PC-9 (cell line): ENCODE results near the gene ATP5PO. TPM values are rescaled to one million over a fixed set of nuclear protein-coding genes. Genes with fewer than 3 reads are reported as not detected.
A peak's percentile ranks its signal among the peaks of the same experiment; 100 is the strongest.

Source experiments
- BruUV-seq: library from RNA; stranded (reverse); fragments of 400-500 nt; replicated peaks from 2 replicates; lab custom pipeline; 2021; lab: Mats Ljungman, UMichigan
- CTCF ChIA-PET: fragments of 300-600 bp; sonication (Branson Sonifier 250); formaldehyde crosslinking; loops from one replicate; lab custom pipeline; 2022; ENCODE audit warnings: antibody characterized with exemption; lab: Charles Lee
- POLR2A ChIA-PET: fragments of 300-600 bp; sonication (Branson Sonifier 250); formaldehyde crosslinking; loops from one replicate; lab custom pipeline; 2022; ENCODE audit warnings: antibody characterized with exemption; ENCODE audit not compliant: unreplicated experiment; lab: Charles Lee
- DNase-seq, 2 experiments: peaks; one replicate each; pipeline versions ENCODE4 v3.0.0 to v3.0.0-alpha.2; 2015 to 2022; ENCODE audit warnings: mixed read lengths in 1 of 2
- H2AFZ ChIP-seq: fragments of 200-600 bp; sonication (generic); 2 replicates; pipeline ENCODE4 v1.8.1; 2017; ENCODE audit warnings: antibody characterized with exemption
- H3F3A ChIP-seq: fragments of 200-600 bp; sonication (generic); 2 replicates; pipeline ENCODE4 v1.8.1; 2017; ENCODE audit warnings: antibody characterized with exemption, mild to moderate bottlenecking, low read depth; ENCODE audit not compliant: insufficient read depth
- H3K27ac ChIP-seq: fragments of 200-600 bp; sonication (generic); 2 replicates; pipeline ENCODE4 v1.6.1; 2016; ENCODE audit warnings: mixed run types
- H3K27me3 ChIP-seq: fragments of 200-600 bp; sonication (generic); 2 replicates; pipeline ENCODE4 v1.6.1; 2016; ENCODE audit warnings: low read depth, mixed run types; ENCODE audit not compliant: insufficient read depth
- H3K36me3 ChIP-seq: fragments of 200-600 bp; sonication (generic); 2 replicates; pipeline ENCODE4 v1.6.1; 2016; ENCODE audit warnings: low read depth, mixed run types
- H3K4me1 ChIP-seq: fragments of 200-600 bp; sonication (generic); replicated peaks from 2 replicates; pipeline ENCODE4 v1.6.1; 2016; ENCODE audit warnings: mixed run types; ENCODE audit not compliant: insufficient read depth
- H3K4me2 ChIP-seq: fragments of 200-600 bp; sonication (generic); 2 replicates; pipeline ENCODE4 v1.6.1; 2017; ENCODE audit warnings: mixed run types
- H3K4me3 ChIP-seq: fragments of 200-600 bp; sonication (generic); 2 replicates; pipeline ENCODE4 v1.6.1; 2016; ENCODE audit warnings: mixed run types
- H3K79me2 ChIP-seq: fragments of 200-600 bp; sonication (generic); 2 replicates; pipeline ENCODE4 v1.6.1; 2017; ENCODE audit warnings: low read depth, mixed run types
- H3K9me2 ChIP-seq: fragments of 200-600 bp; sonication (generic); 2 replicates; pipeline ENCODE4 v1.8.1; 2017; ENCODE audit warnings: mild to moderate bottlenecking; ENCODE audit not compliant: insufficient read depth
- H3K9me3 ChIP-seq: fragments of 200-600 bp; sonication (generic); 2 replicates; pipeline ENCODE4 v1.8.1; 2016; ENCODE audit warnings: low read depth; ENCODE audit not compliant: insufficient read depth
- H4K20me1 ChIP-seq: fragments of 200-600 bp; sonication (generic); 2 replicates; pipeline ENCODE4 v1.8.1; 2017; ENCODE audit not compliant: insufficient read depth
- CTCF ChIP-seq: fragments of 200-600 bp; sonication (generic); conservative IDR thresholded peaks from 2 replicates; pipeline ENCODE4 v1.6.1; 2017; ENCODE audit warnings: mixed run types, antibody characterized with exemption, mild to moderate bottlenecking, moderate library complexity
- EZH2 ChIP-seq: fragments of 200-600 bp; sonication (generic); IDR thresholded peaks from 2 replicates; pipeline ENCODE4 v1.8.0; 2017; ENCODE audit warnings: antibody characterized with exemption, low read depth
- intact Hi-C: fragments of 100-400 bp; cut with micrococcal nuclease; formaldehyde crosslinking; loops from one replicate; pipeline ENCODE4 v1.10.0; 2022; ENCODE audit not compliant: unreplicated experiment
- total RNA-seq: library from RNA; stranded (reverse); gene quantifications from 2 replicates; pipeline ENCODE4 v1.2.3, GENCODE V29; 2021

ATP5PO gene
- total RNA-seq, 1 experiment from 2014 or later: 134 TPM

- no TSS peak for BruUV-seq
- Histone ChIP-seq H3K9me2 (no peaks in the 10 kb centered on the region), H3K79me2 (no peaks in the 10 kb centered on the region), H3K4me3 (peak overlapping the region; percentile 40; the same call in 1 of the 2 replicates), H3K4me2 (peak overlapping the region; percentile 70), H4K20me1 (no peaks in the 10 kb centered on the region), H3K4me1 (peaks cover 17% of the 10 kb centered on the region), H2AFZ (no peak overlapping the region), H3K27ac (peak overlapping the region; percentile 69), H3F3A (peaks cover 15% of the 10 kb centered on the region; the same call in 1 of the 2 replicates), H3K27me3 (no peaks in the 10 kb centered on the region), H3K9me3 (no peaks in the 10 kb centered on the region), H3K36me3 (no peaks in the 10 kb centered on the region)
- intact Hi-C loops: loop anchor here (5.0 kb wide), 1 partner anchor 124 kb away; the partner anchor contains the start of genes MRPS6 and SLC5A3
- TF ChIP-seq CTCF: no peak
- no peak for TF ChIP-seq EZH2
- no peak for DNase-seq
- ChIA-PET CTCF (interaction anchor here (0.6 to 0.8 kb wide), 3 partner anchors 13 to 126 kb away, joined by 3 to 8 read pairs (median 6); no protein-coding TSS in a partner anchor), POLR2A (interaction anchor here (0.6 to 0.9 kb wide), 6 partner anchors 11 to 258 kb away, joined by 3 to 8 read pairs (median 4); no protein-coding TSS in a partner anchor)
These were observed 32.7 kb upstream of the ATP5PO start for GRCh38 chr21:33948096-33948950.

- ChIA-PET POLR2A (interaction anchor here (0.6 to 0.9 kb wide), 6 partner anchors 10 to 258 kb away, joined by 3 to 8 read pairs (median 4); no protein-coding TSS in a partner anchor), CTCF (interaction anchor here (0.6 to 0.8 kb wide), 4 partner anchors 13 to 387 kb away, joined by 3 to 8 read pairs (median 4); no protein-coding TSS in a partner anchor)
- TF ChIP-seq EZH2 (no peak), CTCF (no peak)
- no peaks in the 10 kb centered on the region for H3K27me3 ChIP-seq
- peaks cover 17% of the 10 kb centered on the region for H3K4me1 ChIP-seq
- BruUV-seq: no TSS peak
- peak overlapping the region; percentile 70 for H3K4me2 ChIP-seq
- no peaks in the 10 kb centered on the region for H3K9me3 ChIP-seq
- H3K36me3 ChIP-seq: no peaks in the 10 kb centered on the region
- H3K4me3 ChIP-seq: peak overlapping the region; percentile 40; the same call in 1 of the 2 replicates
- H3F3A ChIP-seq: peaks cover 15% of the 10 kb centered on the region; the same call in 1 of the 2 replicates
- no peaks in the 10 kb centered on the region for H3K9me2 ChIP-seq
- no peaks in the 10 kb centered on the region for H4K20me1 ChIP-seq
- H3K79me2 ChIP-seq: no peaks in the 10 kb centered on the region
- intact Hi-C loops: loop anchor here (5.0 kb wide), 1 partner anchor 125 kb away; the partner anchor contains the start of genes MRPS6 and SLC5A3
- H2AFZ ChIP-seq: no peak overlapping the region; the same call in 1 of the 2 replicates
- peak overlapping the region; percentile 69 for H3K27ac ChIP-seq
- peak; percentile 83 to 97 for DNase-seq
These were observed 32.0 kb upstream of the ATP5PO start for GRCh38 chr21:33947451-33948095.

GRCh38 chr21:33945652-33946270 lies 30.2 kb upstream of the ATP5PO start:
- Histone ChIP-seq H3K9me3 (no peaks in the 10 kb centered on the region), H3K4me2 (no peak overlapping the region), H3F3A (peaks cover 15% of the 10 kb centered on the region; the same call in 1 of the 2 replicates), H3K27me3 (no peaks in the 10 kb centered on the region), H3K4me3 (no peak overlapping the region), H3K36me3 (no peaks in the 10 kb centered on the region), H3K4me1 (peaks cover 17% of the 10 kb centered on the region), H2AFZ (no peak overlapping the region), H3K9me2 (no peaks in the 10 kb centered on the region), H3K27ac (no peak overlapping the region), H3K79me2 (no peaks in the 10 kb centered on the region), H4K20me1 (no peaks in the 10 kb centered on the region)
- no TSS peak for BruUV-seq
- intact Hi-C loops: loop anchor here (5.0 kb wide), 1 partner anchor 127 kb away; the partner anchor contains the start of genes MRPS6 and SLC5A3
- ChIA-PET CTCF (no interaction called here), POLR2A (no interaction called here)
- TF ChIP-seq EZH2 (no peak), CTCF (no peak)
- DNase-seq: no peak
